Trophoblast cell (in vitro differentiated cells and primary cell): ENCODE results near the gene PANX1.
A peak's percentile ranks its signal among the peaks of the same experiment; 100 is the strongest.

Source experiments
- DNase-seq, 2 donors: peaks; one replicate each; pipeline ENCODE4 v3.0.0-alpha.2; 2016
- H2AFZ ChIP-seq: 2 replicates; pipeline ENCODE4 v1.6.1; 2013; ENCODE audit warnings: low read length, moderate library complexity, mild to moderate bottlenecking; ENCODE audit not compliant: insufficient read depth, poor library complexity
- H2AK5ac ChIP-seq: 2 replicates; pipeline ENCODE4 v1.6.1; 2013; ENCODE audit warnings: mild to moderate bottlenecking, low read length
- H2BK120ac ChIP-seq: 2 replicates; pipeline ENCODE4 v1.6.1; 2013; ENCODE audit warnings: low read length, mild to moderate bottlenecking, moderate library complexity; ENCODE audit not compliant: insufficient read depth, poor library complexity
- H2BK12ac ChIP-seq: 2 replicates; pipeline ENCODE4 v1.6.1; 2013; ENCODE audit warnings: mild to moderate bottlenecking, low read length, moderate library complexity
- H2BK5ac ChIP-seq: 2 replicates; pipeline ENCODE4 v1.6.1; 2013; ENCODE audit warnings: low read length, low read depth, moderate library complexity, mild to moderate bottlenecking; ENCODE audit not compliant: poor library complexity
- H3K14ac ChIP-seq: 2 replicates; pipeline ENCODE4 v1.6.1; 2013; ENCODE audit warnings: mild to moderate bottlenecking, low read length
- H3K18ac ChIP-seq: 2 replicates; pipeline ENCODE4 v1.6.1; 2013; ENCODE audit warnings: mild to moderate bottlenecking, low read length
- H3K23ac ChIP-seq: 2 replicates; pipeline ENCODE4 v1.6.1; 2013; ENCODE audit warnings: low read length
- H3K27ac ChIP-seq: 2 replicates; pipeline ENCODE4 v1.5.1; 2013; ENCODE audit warnings: low read depth, mild to moderate bottlenecking, inconsistent platforms, low read length, moderate library complexity
- H3K27me3 ChIP-seq: 2 replicates; pipeline ENCODE4 v1.6.1; 2013; ENCODE audit warnings: inconsistent platforms, mild to moderate bottlenecking, low read length, moderate library complexity; ENCODE audit not compliant: insufficient read depth
- H3K36me3 ChIP-seq, 2 experiments: 1 replicate in 1 of 2; 2 replicates in 1 of 2; pipeline ENCODE4 v1.6.1; 2013; ENCODE audit warnings: low read length in 2 of 2, mild to moderate bottlenecking in 2 of 2, moderate library complexity in 1 of 2; ENCODE audit not compliant: insufficient read depth in 2 of 2, control insufficient read depth in 1 of 2
- H3K4ac ChIP-seq: 2 replicates; pipeline ENCODE4 v1.6.1; 2013; ENCODE audit warnings: low read depth, mild to moderate bottlenecking, low read length, moderate library complexity
- H3K4me1 ChIP-seq, 2 experiments: 1 replicate in 1 of 2; 2 replicates in 1 of 2; pipeline ENCODE4 v1.6.1; 2013; ENCODE audit warnings: low read length in 2 of 2, mild to moderate bottlenecking in 2 of 2, moderate library complexity in 1 of 2; ENCODE audit not compliant: insufficient read depth in 2 of 2, control insufficient read depth in 1 of 2
- H3K4me2 ChIP-seq: 2 replicates; pipeline ENCODE4 v1.6.1; 2013; ENCODE audit warnings: inconsistent platforms, mild to moderate bottlenecking, low read length, moderate library complexity
- H3K4me3 ChIP-seq: 2 replicates; pipeline ENCODE4 v1.5.1; 2013; ENCODE audit warnings: mild to moderate bottlenecking, low read depth, low read length, inconsistent platforms
- H3K79me1 ChIP-seq: one replicate; pipeline ENCODE4 v1.6.1; 2013; ENCODE audit warnings: low read length
- H3K79me2 ChIP-seq: 2 replicates; pipeline ENCODE4 v1.6.1; 2013; ENCODE audit warnings: low read length, mild to moderate bottlenecking; ENCODE audit not compliant: control insufficient read depth, insufficient read depth, poor library complexity
- H3K9ac ChIP-seq: 2 replicates; pipeline ENCODE4 v1.6.1; 2013; ENCODE audit warnings: mild to moderate bottlenecking, low read length
- H3K9me3 ChIP-seq: 2 replicates; pipeline ENCODE4 v1.6.1; 2013; ENCODE audit warnings: low read depth, mild to moderate bottlenecking, control low read depth, inconsistent platforms, low read length; ENCODE audit not compliant: insufficient read depth
- H4K12ac ChIP-seq: 2 replicates; pipeline ENCODE4 v1.6.1; 2013; ENCODE audit warnings: low read depth, mild to moderate bottlenecking, low read length, moderate library complexity
- H4K8ac ChIP-seq: 2 replicates; pipeline ENCODE4 v1.6.1; 2013; ENCODE audit warnings: low read depth, mild to moderate bottlenecking, low read length, moderate library complexity
- H4K91ac ChIP-seq: one replicate; pipeline ENCODE4 v1.6.1; 2013; ENCODE audit warnings: low read depth, mild to moderate bottlenecking, low read length, moderate library complexity
- WGBS: extraction: QIAGEN DNeasy Blood & Tissue Kit; methylation state at CpG from one replicate; pipeline ENCODE4 v1.1.7; 2013; ENCODE audit warnings: missing lambda C conversion rate; ENCODE audit not compliant: insufficient read length, insufficient coverage; ENCODE audit errors: extremely low coverage; 5-methylcytosine and 5-hydroxymethylcytosine counted together

PANX1 gene

GRCh38 chr11:94201004-94201465 is 72.4 kb downstream of the PANX1 start:
- no peaks in the 10 kb centered on the region for H3K4me1 ChIP-seq
- H3K23ac ChIP-seq = no peak overlapping the region
- H2BK120ac ChIP-seq = no peak overlapping the region
- H3K14ac ChIP-seq = no peak overlapping the region
- no peaks in the 10 kb centered on the region for H3K9me3 ChIP-seq
- H3K79me2 ChIP-seq = no peaks in the 10 kb centered on the region
- no peaks in the 10 kb centered on the region for H3K79me1 ChIP-seq
- no peak overlapping the region for H3K4me2 ChIP-seq
- H2BK12ac ChIP-seq = no peak overlapping the region
- no peak overlapping the region for H3K18ac ChIP-seq
- H4K12ac ChIP-seq = no peak overlapping the region
- no peak overlapping the region for H3K4me3 ChIP-seq
- no peak overlapping the region for H2BK5ac ChIP-seq
- no peak overlapping the region for H3K9ac ChIP-seq
- H4K91ac ChIP-seq = no peak overlapping the region
- no peak overlapping the region for H3K27ac ChIP-seq
- H3K27me3 ChIP-seq = no peaks in the 10 kb centered on the region
- no peak overlapping the region for H2AK5ac ChIP-seq
- DNase-seq = no peak
- no peak overlapping the region for H4K8ac ChIP-seq
- no peak overlapping the region for H3K4ac ChIP-seq
- no CpG with 5 or more reads among the region's 3 CpGs for whole genome bisulfite sequencing
- no peak overlapping the region for H2AFZ ChIP-seq
- no peaks in the 10 kb centered on the region for H3K36me3 ChIP-seq

- no peak for DNase-seq
- H3K4me3 ChIP-seq = no peak overlapping the region
- WGBS = no CpG with 5 or more reads among the region's 3 CpGs
Observed at GRCh38 chr11:94203070-94203469, 74.4 kb downstream of the PANX1 start.

GRCh38 chr11:94211261-94211830 is 82.7 kb downstream of the PANX1 start:
- Histone ChIP-seq H2AFZ (no peak overlapping the region), H3K36me3 (no peaks in the 10 kb centered on the region), H3K4me2 (no peak overlapping the region), H3K27ac (no peak overlapping the region), H3K27me3 (no peaks in the 10 kb centered on the region), H2BK5ac (no peak overlapping the region), H3K14ac (no peak overlapping the region), H3K4me1 (no peaks in the 10 kb centered on the region), H3K9me3 (no peaks in the 10 kb centered on the region), H3K9ac (no peak overlapping the region), H4K91ac (no peak overlapping the region), H3K18ac (no peak overlapping the region), H3K23ac (no peak overlapping the region), H2BK120ac (no peak overlapping the region), H3K79me2 (no peaks in the 10 kb centered on the region), H4K8ac (no peak overlapping the region), H3K4ac (no peak overlapping the region), H4K12ac (no peak overlapping the region), H2AK5ac (no peak overlapping the region), H2BK12ac (no peak overlapping the region), H3K4me3 (no peak overlapping the region), H3K79me1 (no peaks in the 10 kb centered on the region)
- WGBS = no CpG with 5 or more reads among the region's 2 CpGs
- DNase-seq = no peak

More at GRCh38 chr11:94203070-94203469, 74.4 kb downstream of the PANX1 start:
- Histone ChIP-seq H3K36me3 (no peaks in the 10 kb centered on the region), H4K91ac (no peak overlapping the region), H3K79me2 (no peaks in the 10 kb centered on the region), H3K27ac (no peak overlapping the region), H2BK5ac (no peak overlapping the region), H3K14ac (no peak overlapping the region), H3K9me3 (no peaks in the 10 kb centered on the region), H3K18ac (no peak overlapping the region), H3K27me3 (no peaks in the 10 kb centered on the region), H4K12ac (no peak overlapping the region), H2AFZ (no peak overlapping the region), H3K4ac (no peak overlapping the region), H2BK12ac (no peak overlapping the region), H3K23ac (peak overlapping the region; percentile 91), H3K79me1 (no peaks in the 10 kb centered on the region), H3K9ac (no peak overlapping the region), H2BK120ac (no peak overlapping the region), H3K4me1 (no peaks in the 10 kb centered on the region), H4K8ac (no peak overlapping the region), H3K4me2 (no peak overlapping the region), H2AK5ac (no peak overlapping the region)

GRCh38 chr11:94212898-94213297 is 84.3 kb downstream of the PANX1 start:
- WGBS = no CpG with 5 or more reads among the region's 2 CpGs
- Histone ChIP-seq H3K79me2 (no peaks in the 10 kb centered on the region), H3K79me1 (no peaks in the 10 kb centered on the region), H3K4me2 (no peak overlapping the region), H3K9me3 (no peaks in the 10 kb centered on the region), H2AK5ac (no peak overlapping the region), H2BK12ac (no peak overlapping the region), H3K18ac (no peak overlapping the region), H2BK120ac (no peak overlapping the region), H4K91ac (no peak overlapping the region), H3K27me3 (no peaks in the 10 kb centered on the region), H2BK5ac (no peak overlapping the region), H3K23ac (no peak overlapping the region), H2AFZ (no peak overlapping the region), H3K27ac (no peak overlapping the region), H3K36me3 (no peaks in the 10 kb centered on the region), H3K4ac (no peak overlapping the region), H3K4me3 (no peak overlapping the region), H3K4me1 (no peaks in the 10 kb centered on the region), H3K9ac (no peak overlapping the region), H3K14ac (no peak overlapping the region), H4K12ac (no peak overlapping the region), H4K8ac (no peak overlapping the region)
- DNase-seq = peak; percentile 1 to 58
